Stimulated activated CD8-positive, alpha-beta memory T cell treated with anti-CD3 and anti-CD28 coated beads, Interleukin-12 subunit alpha, Interleukin-12 subunit beta, amount 100 ng/mL, for 24 hours (primary cell): ENCODE measurements around the gene TMEM225B.
A peak's percentile ranks its signal among the peaks of the same experiment; 100 is the strongest.
"Not testable (repeated sequence)": the region's sequence is repeated elsewhere in the genome, so short reads cannot be mapped to it uniquely, and the experiment has no call there.

Source experiments
- DNase-seq: peaks from one replicate; pipeline ENCODE4 v3.0.0-alpha.2; 2020; ENCODE audit errors: extremely low read depth

The TMEM225B gene

GRCh38 chr7:99579281-99579955, 18.6 kb upstream of the TMEM225B start:
- DNase-seq = no peak

- DNase-seq = no peak
These were observed 17.9 kb upstream of the TMEM225B start for GRCh38 chr7:99579956-99580777.

GRCh38 chr7:99580778-99581332, 17.2 kb upstream of the TMEM225B start:
- DNase-seq = not testable (repeated sequence)

- no peak for DNase-seq
These were observed 9.2 kb upstream of the TMEM225B start for GRCh38 chr7:99588868-99589267.

GRCh38 chr7:99594948-99595745, 2.9 kb upstream of the TMEM225B start:
- DNase-seq = no peak

- no peak for DNase-seq
These were observed 1.6 kb upstream of the TMEM225B start for GRCh38 chr7:99596408-99596955.

GRCh38 chr7:99599836-99600235, 1.8 kb downstream of the TMEM225B start:
- DNase-seq = no peak

- DNase-seq = no peak
These were observed 3.7 kb downstream of the TMEM225B start for GRCh38 chr7:99601656-99602310.

- DNase-seq = no peak
These were observed 7.5 kb downstream of the TMEM225B start for GRCh38 chr7:99605527-99605926.

GRCh38 chr7:99606531-99606930, 8.5 kb downstream of the TMEM225B start:
- no peak for DNase-seq

- no peak for DNase-seq
These were observed 9.5 kb downstream of the TMEM225B start for GRCh38 chr7:99607548-99607947.

- DNase-seq = no peak
These were observed 16.4 kb downstream of the TMEM225B start for GRCh38 chr7:99614495-99614894.

- DNase-seq = no peak
These were observed 17.9 kb downstream of the TMEM225B start for GRCh38 chr7:99615989-99616358.

- DNase-seq = peak; percentile 60
These were observed 18.5 kb downstream of the TMEM225B start, which contains the start of gene ZSCAN25 for GRCh38 chr7:99616359-99617191. Gene ZSCAN25 (plus strand): TSS chr7:99616946. CDS start chr7:99619607, 2,661 bp downstream.

GRCh38 chr7:99617192-99617781, 19.2 kb downstream of the TMEM225B start:
- DNase-seq = no peak

GRCh38 chr7:99618726-99619125, 20.7 kb downstream of the TMEM225B start:
- no peak for DNase-seq

- no peak for DNase-seq
These were observed 21.6 kb downstream of the TMEM225B start for GRCh38 chr7:99619571-99620130.

GRCh38 chr7:99621271-99621670, 23.2 kb downstream of the TMEM225B start:
- DNase-seq = no peak

GRCh38 chr7:99622596-99622995, 24.5 kb downstream of the TMEM225B start:
- DNase-seq = no peak
